Measurements from ENCODE around the gene PDE6B. TPM values are rescaled to one million over a fixed set of nuclear protein-coding genes. Genes with fewer than 3 reads are reported as not detected.
A peak's percentile ranks its signal among the peaks of the same experiment; 100 is the strongest.

Gene PDE6B
- polyA plus RNA-seq, 2 of the 4 experiments (the other 2 are of a cell fraction) = not detected

DNA sequence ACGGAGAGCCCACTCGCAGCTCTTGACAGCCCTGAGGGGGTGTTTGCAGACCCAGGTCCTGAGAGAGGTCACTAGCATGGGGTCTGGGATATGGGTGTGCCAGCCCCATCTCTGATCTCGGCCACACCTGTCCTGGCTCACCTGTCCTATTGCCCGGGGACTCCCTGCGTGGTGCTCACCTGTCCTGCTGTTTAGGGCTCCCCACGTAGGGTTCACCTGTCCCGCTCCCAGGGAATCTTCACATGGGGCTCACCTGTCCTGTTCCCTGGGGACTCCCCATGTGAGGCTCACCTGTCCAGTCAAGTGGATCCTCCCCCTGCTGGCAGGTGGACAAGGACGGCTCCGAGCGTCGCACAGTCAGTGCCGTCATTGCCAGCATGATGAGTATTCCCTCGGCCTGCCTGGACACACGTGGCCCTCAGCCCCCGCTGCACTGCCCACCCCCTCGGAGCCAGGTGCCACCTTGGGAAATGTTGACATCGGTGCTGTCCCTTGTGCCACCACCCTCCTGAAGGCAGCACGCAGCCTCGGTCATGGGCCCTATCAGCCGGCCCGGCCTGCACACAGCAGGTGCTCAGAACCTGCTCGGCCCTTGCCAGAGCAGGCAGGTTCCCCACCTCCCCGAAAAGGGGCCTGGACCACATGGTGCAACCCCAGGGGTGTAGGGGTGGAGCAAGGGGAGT, 57.3 kb downstream of the PDE6B start:
- H3K9me3 ChIP-seq = no peaks in the 10 kb centered on the region
- no peak for ATAC-seq
- no peak overlapping the region for H3K4me2 ChIP-seq
- H3K27ac ChIP-seq = no peak overlapping the region
- H3K4me3 ChIP-seq = no peak overlapping the region
- ChIA-PET POLR2A (no interaction called here), CTCF (no interaction called here)
- no peak for DNase-seq (ENCODE audit: low read depth in 1 of 2, low spot score in 1 of 2)
- 91% methylated on average over 8 of the region's 23 CpGs for WGBS (ENCODE audit: missing lambda C conversion rate)
- TF ChIP-seq MYC (IDR thresholded peaks at IDR 0.05; ENCODE audit: borderline replicate concordance, low read length) (no peak), CHD4 (IDR thresholded peaks at IDR 0.05; ENCODE audit: borderline replicate concordance) (no peak), JUN (IDR thresholded peaks at IDR 0.05) (0 out of 5 replicates have a peak, but pooled peaks of 1 of the 2 experiments have one; percentile 5), BHLHE40 (IDR thresholded peaks at IDR 0.05; ENCODE audit: low read depth, low read length) (no peak), ESRRA (IDR thresholded peaks at IDR 0.05; ENCODE audit: borderline replicate concordance, low read length) (no peak), FOXS1 (CRISPR knock-in tag; IDR thresholded peaks at IDR 0.05) (no peak)
- no peak for FAIRE-seq
- peaks cover 21% of the 10 kb centered on the region for H3K4me1 ChIP-seq

DNA sequence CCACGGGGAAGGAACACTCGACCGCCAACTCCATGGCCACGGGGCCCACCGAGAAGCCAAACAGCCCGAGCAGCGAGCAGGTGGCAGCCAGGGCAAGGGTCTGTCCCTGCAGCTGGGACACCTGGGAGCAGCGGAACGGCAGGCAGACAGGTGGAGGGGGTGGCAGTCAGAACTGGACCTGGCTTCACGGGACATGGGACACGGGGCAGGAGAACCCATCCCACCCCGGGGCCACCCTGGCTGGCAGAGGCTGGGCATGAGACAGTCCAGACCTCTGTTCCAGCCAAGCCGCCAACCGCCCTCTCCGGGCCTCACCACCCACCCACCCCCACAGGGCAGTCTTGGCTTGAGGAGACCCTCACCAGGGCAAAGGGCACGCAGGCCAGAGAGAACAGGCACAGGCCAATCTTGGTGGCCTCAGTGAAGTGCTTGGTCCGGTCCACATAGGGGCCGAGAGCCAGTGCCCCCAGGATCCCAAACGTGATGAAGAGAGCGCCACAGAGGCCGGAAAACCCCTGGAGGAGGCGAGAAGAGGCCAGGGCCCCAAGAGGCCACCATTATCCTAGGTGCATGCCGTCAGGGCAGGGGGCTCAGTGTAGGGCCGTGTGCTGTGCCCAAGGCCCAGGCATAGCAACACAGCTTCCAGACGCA, 58.0 kb downstream of the PDE6B start:
- DNase-seq (ENCODE audit: low read depth in 1 of 2, low spot score in 1 of 2) (no peak), ATAC-seq (peak in 1 of 2 experiments; percentile 8; a peak in 3 of 6 replicates), FAIRE-seq (no peak)
- Histone ChIP-seq H3K4me3 (no peak overlapping the region), H3K4me2 (no peak overlapping the region), H3K27ac (peak overlapping the region in 1 of 2 experiments; percentile 44; a peak in 1 of 6 replicates), H3K9me3 (no peaks in the 10 kb centered on the region), H3K4me1 (peaks cover 28% of the 10 kb centered on the region)
- 81% methylated on average over 6 of the region's 25 CpGs for WGBS (ENCODE audit: missing lambda C conversion rate)
- ChIA-PET CTCF (interaction anchor here (0.6 to 1.4 kb wide), 6 partner anchors 9 to 85 kb away, joined by 3 to 8 read pairs (median 4); partner anchors contain the start of genes ATP5ME and MYL5), POLR2A (interaction anchor here (0.7 kb wide), 1 partner anchor 9 kb away, joined by 3 read pairs; the partner anchor contains the start of genes ATP5ME and MYL5)
- TF ChIP-seq SMC3 (IDR thresholded peaks at IDR 0.05) = no peak
- TF ChIP-seq JUNB (IDR thresholded peaks at IDR 0.05) = no peak
- TF ChIP-seq ESRRA (IDR thresholded peaks at IDR 0.05; ENCODE audit: borderline replicate concordance, low read length) = no peak
- TF ChIP-seq, protein P1, sequence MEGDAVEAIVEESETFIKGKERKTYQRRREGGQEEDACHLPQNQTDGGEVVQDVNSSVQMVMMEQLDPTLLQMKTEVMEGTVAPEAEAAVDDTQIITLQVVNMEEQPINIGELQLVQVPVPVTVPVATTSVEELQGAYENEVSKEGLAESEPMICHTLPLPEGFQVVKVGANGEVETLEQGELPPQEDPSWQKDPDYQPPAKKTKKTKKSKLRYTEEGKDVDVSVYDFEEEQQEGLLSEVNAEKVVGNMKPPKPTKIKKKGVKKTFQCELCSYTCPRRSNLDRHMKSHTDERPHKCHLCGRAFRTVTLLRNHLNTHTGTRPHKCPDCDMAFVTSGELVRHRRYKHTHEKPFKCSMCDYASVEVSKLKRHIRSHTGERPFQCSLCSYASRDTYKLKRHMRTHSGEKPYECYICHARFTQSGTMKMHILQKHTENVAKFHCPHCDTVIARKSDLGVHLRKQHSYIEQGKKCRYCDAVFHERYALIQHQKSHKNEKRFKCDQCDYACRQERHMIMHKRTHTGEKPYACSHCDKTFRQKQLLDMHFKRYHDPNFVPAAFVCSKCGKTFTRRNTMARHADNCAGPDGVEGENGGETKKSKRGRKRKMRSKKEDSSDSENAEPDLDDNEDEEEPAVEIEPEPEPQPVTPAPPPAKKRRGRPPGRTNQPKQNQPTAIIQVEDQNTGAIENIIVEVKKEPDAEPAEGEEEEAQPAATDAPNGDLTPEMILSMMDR (IDR thresholded peaks at IDR 0.05) = no peak
- TF ChIP-seq, protein P2, sequence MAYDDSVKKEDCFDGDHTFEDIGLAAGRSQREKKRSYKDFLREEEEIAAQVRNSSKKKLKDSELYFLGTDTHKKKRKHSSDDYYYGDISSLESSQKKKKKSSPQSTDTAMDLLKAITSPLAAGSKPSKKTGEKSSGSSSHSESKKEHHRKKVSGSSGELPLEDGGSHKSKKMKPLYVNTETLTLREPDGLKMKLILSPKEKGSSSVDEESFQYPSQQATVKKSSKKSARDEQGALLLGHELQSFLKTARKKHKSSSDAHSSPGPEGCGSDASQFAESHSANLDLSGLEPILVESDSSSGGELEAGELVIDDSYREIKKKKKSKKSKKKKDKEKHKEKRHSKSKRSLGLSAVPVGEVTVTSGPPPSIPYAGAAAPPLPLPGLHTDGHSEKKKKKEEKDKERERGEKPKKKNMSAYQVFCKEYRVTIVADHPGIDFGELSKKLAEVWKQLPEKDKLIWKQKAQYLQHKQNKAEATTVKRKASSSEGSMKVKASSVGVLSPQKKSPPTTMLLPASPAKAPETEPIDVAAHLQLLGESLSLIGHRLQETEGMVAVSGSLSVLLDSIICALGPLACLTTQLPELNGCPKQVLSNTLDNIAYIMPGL (CRISPR knock-in tag; IDR thresholded peaks at IDR 0.05; ENCODE audit: borderline replicate concordance) = no peak
- TF ChIP-seq FOSL2 (IDR thresholded peaks at IDR 0.05) = no peak
- TF ChIP-seq FOSL2 (CRISPR knock-in tag; IDR thresholded peaks at IDR 0.05) = no peak
- no peak for TF ChIP-seq RAD21 (conservative IDR thresholded peaks at IDR 0.05 in 1 of 2, IDR thresholded peaks at IDR 0.05 in 1 of 2)
- no peak for TF ChIP-seq PHF8 (IDR thresholded peaks at IDR 0.05; ENCODE audit: borderline replicate concordance, low read depth)
- TF ChIP-seq ZFP36 (IDR thresholded peaks at IDR 0.05; ENCODE audit: borderline replicate concordance, partially characterized antibody) = no peak
- TF ChIP-seq ZC3H11A (IDR thresholded peaks at IDR 0.05) = no peak
- TF ChIP-seq BHLHE40 (IDR thresholded peaks at IDR 0.05; ENCODE audit: low read depth, low read length) = no peak
- no peak for TF ChIP-seq KDM5A (IDR thresholded peaks at IDR 0.05)
- TF ChIP-seq HOXB13 (CRISPR knock-in tag; IDR thresholded peaks at IDR 0.05; ENCODE audit: low read depth) = no peak
- TF ChIP-seq, protein P3, sequence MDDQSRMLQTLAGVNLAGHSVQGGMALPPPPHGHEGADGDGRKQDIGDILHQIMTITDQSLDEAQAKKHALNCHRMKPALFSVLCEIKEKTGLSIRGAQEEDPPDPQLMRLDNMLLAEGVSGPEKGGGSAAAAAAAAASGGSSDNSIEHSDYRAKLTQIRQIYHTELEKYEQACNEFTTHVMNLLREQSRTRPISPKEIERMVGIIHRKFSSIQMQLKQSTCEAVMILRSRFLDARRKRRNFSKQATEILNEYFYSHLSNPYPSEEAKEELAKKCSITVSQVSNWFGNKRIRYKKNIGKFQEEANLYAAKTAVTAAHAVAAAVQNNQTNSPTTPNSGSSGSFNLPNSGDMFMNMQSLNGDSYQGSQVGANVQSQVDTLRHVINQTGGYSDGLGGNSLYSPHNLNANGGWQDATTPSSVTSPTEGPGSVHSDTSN (IDR thresholded peaks at IDR 0.05) = no peak
- no peak for TF ChIP-seq TFCP2L1 (CRISPR knock-in tag; IDR thresholded peaks at IDR 0.05)
- TF ChIP-seq, protein P4, sequence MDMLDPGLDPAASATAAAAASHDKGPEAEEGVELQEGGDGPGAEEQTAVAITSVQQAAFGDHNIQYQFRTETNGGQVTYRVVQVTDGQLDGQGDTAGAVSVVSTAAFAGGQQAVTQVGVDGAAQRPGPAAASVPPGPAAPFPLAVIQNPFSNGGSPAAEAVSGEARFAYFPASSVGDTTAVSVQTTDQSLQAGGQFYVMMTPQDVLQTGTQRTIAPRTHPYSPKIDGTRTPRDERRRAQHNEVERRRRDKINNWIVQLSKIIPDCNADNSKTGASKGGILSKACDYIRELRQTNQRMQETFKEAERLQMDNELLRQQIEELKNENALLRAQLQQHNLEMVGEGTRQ (IDR thresholded peaks at IDR 0.05) = no peak
